ENCODE measurements around the gene MGAT4B. TPM values are rescaled to one million over a fixed set of nuclear protein-coding genes. Genes with fewer than 3 reads are reported as not detected.

The MGAT4B gene
- total RNA-seq, 1 experiment from 2014 or later: 151 TPM

DNA sequence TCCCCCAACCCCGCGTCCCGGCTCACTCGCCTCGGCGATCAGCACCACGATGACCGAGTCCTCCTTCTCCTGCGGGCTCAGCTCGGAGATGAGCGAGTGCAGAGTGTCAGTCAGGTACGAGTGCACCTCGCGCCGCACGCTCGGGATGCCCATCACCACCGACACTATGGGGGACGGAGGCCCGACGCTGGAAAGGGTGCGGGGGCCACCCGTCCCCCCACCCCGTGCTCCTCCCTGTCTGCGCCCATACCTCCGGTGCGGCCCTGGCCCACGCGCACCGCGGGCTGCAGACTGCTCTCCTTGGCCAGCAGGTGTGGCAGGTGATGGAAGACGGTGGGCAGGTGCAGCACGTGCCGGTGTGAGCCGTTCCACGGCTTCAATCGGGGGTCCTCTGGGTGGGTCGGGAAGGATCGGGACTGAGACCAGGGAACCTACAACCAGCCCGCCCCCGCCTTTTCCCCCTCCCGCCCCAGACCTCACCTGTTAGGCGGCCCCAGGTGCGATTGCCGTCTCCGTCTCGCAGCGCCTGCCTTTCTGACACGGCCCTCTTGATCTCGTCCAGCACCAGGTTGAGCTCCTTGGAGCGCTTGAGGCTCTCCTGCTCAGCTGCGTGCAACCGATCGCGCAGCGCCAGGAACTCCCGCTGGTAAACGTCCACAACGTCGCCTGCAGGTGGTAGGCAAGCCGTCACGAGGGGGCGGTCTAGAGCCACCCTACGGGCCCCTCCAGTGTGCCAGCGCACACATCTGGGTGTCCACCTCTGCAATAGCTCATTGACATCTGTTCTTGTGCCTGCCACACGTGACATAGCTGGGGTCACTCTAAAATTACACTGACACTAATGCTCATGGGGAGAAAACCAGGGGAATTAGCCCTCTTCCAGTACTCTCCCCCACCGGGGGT is 5.1 kb downstream of the MGAT4B start (continued):
- no peak for TF ChIP-seq TEAD4 (CRISPR knock-in tag; IDR thresholded peaks at IDR 0.05)
- TF ChIP-seq, protein P1, sequence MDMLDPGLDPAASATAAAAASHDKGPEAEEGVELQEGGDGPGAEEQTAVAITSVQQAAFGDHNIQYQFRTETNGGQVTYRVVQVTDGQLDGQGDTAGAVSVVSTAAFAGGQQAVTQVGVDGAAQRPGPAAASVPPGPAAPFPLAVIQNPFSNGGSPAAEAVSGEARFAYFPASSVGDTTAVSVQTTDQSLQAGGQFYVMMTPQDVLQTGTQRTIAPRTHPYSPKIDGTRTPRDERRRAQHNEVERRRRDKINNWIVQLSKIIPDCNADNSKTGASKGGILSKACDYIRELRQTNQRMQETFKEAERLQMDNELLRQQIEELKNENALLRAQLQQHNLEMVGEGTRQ (CRISPR knock-in tag; IDR thresholded peaks at IDR 0.05): peak; percentile 22
- no peak for TF ChIP-seq ZNF416 (CRISPR knock-in tag; IDR thresholded peaks at IDR 0.05)
- TF ChIP-seq, protein P2, sequence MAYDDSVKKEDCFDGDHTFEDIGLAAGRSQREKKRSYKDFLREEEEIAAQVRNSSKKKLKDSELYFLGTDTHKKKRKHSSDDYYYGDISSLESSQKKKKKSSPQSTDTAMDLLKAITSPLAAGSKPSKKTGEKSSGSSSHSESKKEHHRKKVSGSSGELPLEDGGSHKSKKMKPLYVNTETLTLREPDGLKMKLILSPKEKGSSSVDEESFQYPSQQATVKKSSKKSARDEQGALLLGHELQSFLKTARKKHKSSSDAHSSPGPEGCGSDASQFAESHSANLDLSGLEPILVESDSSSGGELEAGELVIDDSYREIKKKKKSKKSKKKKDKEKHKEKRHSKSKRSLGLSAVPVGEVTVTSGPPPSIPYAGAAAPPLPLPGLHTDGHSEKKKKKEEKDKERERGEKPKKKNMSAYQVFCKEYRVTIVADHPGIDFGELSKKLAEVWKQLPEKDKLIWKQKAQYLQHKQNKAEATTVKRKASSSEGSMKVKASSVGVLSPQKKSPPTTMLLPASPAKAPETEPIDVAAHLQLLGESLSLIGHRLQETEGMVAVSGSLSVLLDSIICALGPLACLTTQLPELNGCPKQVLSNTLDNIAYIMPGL (CRISPR knock-in tag; IDR thresholded peaks at IDR 0.05): no peak
- TF ChIP-seq, protein P3, sequence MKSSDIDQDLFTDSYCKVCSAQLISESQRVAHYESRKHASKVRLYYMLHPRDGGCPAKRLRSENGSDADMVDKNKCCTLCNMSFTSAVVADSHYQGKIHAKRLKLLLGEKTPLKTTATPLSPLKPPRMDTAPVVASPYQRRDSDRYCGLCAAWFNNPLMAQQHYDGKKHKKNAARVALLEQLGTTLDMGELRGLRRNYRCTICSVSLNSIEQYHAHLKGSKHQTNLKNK (CRISPR knock-in tag; IDR thresholded peaks at IDR 0.05): no peak
- no peak for TF ChIP-seq TP53 (CRISPR knock-in tag; IDR thresholded peaks at IDR 0.05)
- TF ChIP-seq, protein P4, sequence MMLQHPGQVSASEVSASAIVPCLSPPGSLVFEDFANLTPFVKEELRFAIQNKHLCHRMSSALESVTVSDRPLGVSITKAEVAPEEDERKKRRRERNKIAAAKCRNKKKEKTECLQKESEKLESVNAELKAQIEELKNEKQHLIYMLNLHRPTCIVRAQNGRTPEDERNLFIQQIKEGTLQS (CRISPR knock-in tag; conservative IDR thresholded peaks at IDR 0.05): no peak
- no peak for TF ChIP-seq ZNF232 (CRISPR knock-in tag; IDR thresholded peaks at IDR 0.05)
- TF ChIP-seq, protein P5, sequence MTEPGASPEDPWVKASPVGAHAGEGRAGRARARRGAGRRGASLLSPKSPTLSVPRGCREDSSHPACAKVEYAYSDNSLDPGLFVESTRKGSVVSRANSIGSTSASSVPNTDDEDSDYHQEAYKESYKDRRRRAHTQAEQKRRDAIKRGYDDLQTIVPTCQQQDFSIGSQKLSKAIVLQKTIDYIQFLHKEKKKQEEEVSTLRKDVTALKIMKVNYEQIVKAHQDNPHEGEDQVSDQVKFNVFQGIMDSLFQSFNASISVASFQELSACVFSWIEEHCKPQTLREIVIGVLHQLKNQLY (CRISPR knock-in tag; IDR thresholded peaks at IDR 0.05): no peak
- TF ChIP-seq, protein P6, sequence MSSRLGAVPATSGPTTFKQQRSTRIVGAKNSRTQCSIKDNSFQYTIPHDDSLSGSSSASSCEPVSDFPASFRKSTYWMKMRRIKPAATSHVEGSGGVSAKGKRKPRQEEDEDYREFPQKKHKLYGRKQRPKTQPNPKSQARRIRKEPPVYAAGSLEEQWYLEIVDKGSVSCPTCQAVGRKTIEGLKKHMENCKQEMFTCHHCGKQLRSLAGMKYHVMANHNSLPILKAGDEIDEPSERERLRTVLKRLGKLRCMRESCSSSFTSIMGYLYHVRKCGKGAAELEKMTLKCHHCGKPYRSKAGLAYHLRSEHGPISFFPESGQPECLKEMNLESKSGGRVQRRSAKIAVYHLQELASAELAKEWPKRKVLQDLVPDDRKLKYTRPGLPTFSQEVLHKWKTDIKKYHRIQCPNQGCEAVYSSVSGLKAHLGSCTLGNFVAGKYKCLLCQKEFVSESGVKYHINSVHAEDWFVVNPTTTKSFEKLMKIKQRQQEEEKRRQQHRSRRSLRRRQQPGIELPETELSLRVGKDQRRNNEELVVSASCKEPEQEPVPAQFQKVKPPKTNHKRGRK (CRISPR knock-in tag; IDR thresholded peaks at IDR 0.05; ENCODE audit: borderline replicate concordance): no peak
- TF ChIP-seq MYBL2 (CRISPR knock-in tag; IDR thresholded peaks at IDR 0.05): no peak
- TF ChIP-seq, protein P7, sequence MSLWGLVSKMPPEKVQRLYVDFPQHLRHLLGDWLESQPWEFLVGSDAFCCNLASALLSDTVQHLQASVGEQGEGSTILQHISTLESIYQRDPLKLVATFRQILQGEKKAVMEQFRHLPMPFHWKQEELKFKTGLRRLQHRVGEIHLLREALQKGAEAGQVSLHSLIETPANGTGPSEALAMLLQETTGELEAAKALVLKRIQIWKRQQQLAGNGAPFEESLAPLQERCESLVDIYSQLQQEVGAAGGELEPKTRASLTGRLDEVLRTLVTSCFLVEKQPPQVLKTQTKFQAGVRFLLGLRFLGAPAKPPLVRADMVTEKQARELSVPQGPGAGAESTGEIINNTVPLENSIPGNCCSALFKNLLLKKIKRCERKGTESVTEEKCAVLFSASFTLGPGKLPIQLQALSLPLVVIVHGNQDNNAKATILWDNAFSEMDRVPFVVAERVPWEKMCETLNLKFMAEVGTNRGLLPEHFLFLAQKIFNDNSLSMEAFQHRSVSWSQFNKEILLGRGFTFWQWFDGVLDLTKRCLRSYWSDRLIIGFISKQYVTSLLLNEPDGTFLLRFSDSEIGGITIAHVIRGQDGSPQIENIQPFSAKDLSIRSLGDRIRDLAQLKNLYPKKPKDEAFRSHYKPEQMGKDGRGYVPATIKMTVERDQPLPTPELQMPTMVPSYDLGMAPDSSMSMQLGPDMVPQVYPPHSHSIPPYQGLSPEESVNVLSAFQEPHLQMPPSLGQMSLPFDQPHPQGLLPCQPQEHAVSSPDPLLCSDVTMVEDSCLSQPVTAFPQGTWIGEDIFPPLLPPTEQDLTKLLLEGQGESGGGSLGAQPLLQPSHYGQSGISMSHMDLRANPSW (CRISPR knock-in tag; conservative IDR thresholded peaks at IDR 0.05; ENCODE audit: low read depth): 0 out of 2 replicates have a peak, but pooled peaks have one; percentile 16
- no peak for TF ChIP-seq NR2C2 (CRISPR knock-in tag; IDR thresholded peaks at IDR 0.05)
- TF ChIP-seq, protein P8, sequence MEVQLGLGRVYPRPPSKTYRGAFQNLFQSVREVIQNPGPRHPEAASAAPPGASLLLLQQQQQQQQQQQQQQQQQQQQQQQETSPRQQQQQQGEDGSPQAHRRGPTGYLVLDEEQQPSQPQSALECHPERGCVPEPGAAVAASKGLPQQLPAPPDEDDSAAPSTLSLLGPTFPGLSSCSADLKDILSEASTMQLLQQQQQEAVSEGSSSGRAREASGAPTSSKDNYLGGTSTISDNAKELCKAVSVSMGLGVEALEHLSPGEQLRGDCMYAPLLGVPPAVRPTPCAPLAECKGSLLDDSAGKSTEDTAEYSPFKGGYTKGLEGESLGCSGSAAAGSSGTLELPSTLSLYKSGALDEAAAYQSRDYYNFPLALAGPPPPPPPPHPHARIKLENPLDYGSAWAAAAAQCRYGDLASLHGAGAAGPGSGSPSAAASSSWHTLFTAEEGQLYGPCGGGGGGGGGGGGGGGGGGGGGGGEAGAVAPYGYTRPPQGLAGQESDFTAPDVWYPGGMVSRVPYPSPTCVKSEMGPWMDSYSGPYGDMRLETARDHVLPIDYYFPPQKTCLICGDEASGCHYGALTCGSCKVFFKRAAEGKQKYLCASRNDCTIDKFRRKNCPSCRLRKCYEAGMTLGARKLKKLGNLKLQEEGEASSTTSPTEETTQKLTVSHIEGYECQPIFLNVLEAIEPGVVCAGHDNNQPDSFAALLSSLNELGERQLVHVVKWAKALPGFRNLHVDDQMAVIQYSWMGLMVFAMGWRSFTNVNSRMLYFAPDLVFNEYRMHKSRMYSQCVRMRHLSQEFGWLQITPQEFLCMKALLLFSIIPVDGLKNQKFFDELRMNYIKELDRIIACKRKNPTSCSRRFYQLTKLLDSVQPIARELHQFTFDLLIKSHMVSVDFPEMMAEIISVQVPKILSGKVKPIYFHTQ (CRISPR knock-in tag; IDR thresholded peaks at IDR 0.05): no peak
- 0 out of 2 replicates have a peak, but pooled peaks have one; percentile 65 for TF ChIP-seq RELA (CRISPR knock-in tag; IDR thresholded peaks at IDR 0.05; ENCODE audit: borderline replicate concordance)
- TF ChIP-seq, protein P9, sequence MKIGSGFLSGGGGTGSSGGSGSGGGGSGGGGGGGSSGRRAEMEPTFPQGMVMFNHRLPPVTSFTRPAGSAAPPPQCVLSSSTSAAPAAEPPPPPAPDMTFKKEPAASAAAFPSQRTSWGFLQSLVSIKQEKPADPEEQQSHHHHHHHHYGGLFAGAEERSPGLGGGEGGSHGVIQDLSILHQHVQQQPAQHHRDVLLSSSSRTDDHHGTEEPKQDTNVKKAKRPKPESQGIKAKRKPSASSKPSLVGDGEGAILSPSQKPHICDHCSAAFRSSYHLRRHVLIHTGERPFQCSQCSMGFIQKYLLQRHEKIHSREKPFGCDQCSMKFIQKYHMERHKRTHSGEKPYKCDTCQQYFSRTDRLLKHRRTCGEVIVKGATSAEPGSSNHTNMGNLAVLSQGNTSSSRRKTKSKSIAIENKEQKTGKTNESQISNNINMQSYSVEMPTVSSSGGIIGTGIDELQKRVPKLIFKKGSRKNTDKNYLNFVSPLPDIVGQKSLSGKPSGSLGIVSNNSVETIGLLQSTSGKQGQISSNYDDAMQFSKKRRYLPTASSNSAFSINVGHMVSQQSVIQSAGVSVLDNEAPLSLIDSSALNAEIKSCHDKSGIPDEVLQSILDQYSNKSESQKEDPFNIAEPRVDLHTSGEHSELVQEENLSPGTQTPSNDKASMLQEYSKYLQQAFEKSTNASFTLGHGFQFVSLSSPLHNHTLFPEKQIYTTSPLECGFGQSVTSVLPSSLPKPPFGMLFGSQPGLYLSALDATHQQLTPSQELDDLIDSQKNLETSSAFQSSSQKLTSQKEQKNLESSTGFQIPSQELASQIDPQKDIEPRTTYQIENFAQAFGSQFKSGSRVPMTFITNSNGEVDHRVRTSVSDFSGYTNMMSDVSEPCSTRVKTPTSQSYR (CRISPR knock-in tag; IDR thresholded peaks at IDR 0.05): no peak
- TF ChIP-seq, protein P10, sequence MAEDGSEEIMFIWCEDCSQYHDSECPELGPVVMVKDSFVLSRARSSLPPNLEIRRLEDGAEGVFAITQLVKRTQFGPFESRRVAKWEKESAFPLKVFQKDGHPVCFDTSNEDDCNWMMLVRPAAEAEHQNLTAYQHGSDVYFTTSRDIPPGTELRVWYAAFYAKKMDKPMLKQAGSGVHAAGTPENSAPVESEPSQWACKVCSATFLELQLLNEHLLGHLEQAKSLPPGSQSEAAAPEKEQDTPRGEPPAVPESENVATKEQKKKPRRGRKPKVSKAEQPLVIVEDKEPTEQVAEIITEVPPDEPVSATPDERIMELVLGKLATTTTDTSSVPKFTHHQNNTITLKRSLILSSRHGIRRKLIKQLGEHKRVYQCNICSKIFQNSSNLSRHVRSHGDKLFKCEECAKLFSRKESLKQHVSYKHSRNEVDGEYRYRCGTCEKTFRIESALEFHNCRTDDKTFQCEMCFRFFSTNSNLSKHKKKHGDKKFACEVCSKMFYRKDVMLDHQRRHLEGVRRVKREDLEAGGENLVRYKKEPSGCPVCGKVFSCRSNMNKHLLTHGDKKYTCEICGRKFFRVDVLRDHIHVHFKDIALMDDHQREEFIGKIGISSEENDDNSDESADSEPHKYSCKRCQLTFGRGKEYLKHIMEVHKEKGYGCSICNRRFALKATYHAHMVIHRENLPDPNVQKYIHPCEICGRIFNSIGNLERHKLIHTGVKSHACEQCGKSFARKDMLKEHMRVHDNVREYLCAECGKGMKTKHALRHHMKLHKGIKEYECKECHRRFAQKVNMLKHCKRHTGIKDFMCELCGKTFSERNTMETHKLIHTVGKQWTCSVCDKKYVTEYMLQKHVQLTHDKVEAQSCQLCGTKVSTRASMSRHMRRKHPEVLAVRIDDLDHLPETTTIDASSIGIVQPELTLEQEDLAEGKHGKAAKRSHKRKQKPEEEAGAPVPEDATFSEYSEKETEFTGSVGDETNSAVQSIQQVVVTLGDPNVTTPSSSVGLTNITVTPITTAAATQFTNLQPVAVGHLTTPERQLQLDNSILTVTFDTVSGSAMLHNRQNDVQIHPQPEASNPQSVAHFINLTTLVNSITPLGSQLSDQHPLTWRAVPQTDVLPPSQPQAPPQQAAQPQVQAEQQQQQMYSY (CRISPR knock-in tag; IDR thresholded peaks at IDR 0.05): no peak

Measured in WTC11 (cell line).